Stimulated activated naive B cell treated with anti-CD40 and anti-IgM and Interleukin-4, amounts not matched to agents 10 μg/mL and 1 μg/mL and 100 μg/mL, for 72 hours (primary cell): Measurements from ENCODE around the gene DMRT3.

Experiments used
- ATAC-seq, 2 donors: fragments of 150-1000 bp; cut with Tn5 transposase; replicated peaks; 2 replicates each; pipeline ENCODE4 v1.10.0; 2021; ENCODE audit warnings: moderate library complexity in 1 of 2
- DNase-seq: peaks from one replicate; pipeline ENCODE4 v3.0.0; 2021
- H3K27ac Mint-ChIP-seq: one replicate; pipeline ENCODE4 v1.8.0; 2022; ENCODE audit warnings: mild to moderate bottlenecking, mixed read lengths
- H3K27me3 Mint-ChIP-seq, 2 donors: one replicate each; pipeline ENCODE4 v1.8.0; 2022; ENCODE audit warnings: mixed read lengths in 2 of 2
- H3K36me3 Mint-ChIP-seq, 2 donors: one replicate each; pipeline ENCODE4 v1.8.0; 2022; ENCODE audit warnings: mixed read lengths in 2 of 2, mild to moderate bottlenecking in 1 of 2
- H3K4me1 Mint-ChIP-seq, 2 donors: one replicate each; pipeline ENCODE4 v1.8.0; 2022; ENCODE audit warnings: mixed read lengths in 2 of 2, mild to moderate bottlenecking in 1 of 2
- H3K4me3 Mint-ChIP-seq, 2 donors: one replicate each; pipeline ENCODE4 v1.8.0; 2022; ENCODE audit warnings: mild to moderate bottlenecking in 2 of 2, mixed read lengths in 2 of 2, moderate library complexity in 1 of 2
- H3K9me3 Mint-ChIP-seq, 2 donors: one replicate each; pipeline ENCODE4 v1.8.0; 2022; ENCODE audit warnings: mixed read lengths in 2 of 2, mild to moderate bottlenecking in 1 of 2

The DMRT3 gene, protein sequence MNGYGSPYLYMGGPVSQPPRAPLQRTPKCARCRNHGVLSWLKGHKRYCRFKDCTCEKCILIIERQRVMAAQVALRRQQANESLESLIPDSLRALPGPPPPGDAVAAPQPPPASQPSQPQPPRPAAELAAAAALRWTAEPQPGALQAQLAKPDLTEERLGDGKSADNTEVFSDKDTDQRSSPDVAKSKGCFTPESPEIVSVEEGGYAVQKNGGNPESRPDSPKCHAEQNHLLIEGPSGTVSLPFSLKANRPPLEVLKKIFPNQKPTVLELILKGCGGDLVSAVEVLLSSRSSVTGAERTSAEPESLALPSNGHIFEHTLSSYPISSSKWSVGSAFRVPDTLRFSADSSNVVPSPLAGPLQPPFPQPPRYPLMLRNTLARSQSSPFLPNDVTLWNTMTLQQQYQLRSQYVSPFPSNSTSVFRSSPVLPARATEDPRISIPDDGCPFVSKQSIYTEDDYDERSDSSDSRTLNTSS

DNA sequence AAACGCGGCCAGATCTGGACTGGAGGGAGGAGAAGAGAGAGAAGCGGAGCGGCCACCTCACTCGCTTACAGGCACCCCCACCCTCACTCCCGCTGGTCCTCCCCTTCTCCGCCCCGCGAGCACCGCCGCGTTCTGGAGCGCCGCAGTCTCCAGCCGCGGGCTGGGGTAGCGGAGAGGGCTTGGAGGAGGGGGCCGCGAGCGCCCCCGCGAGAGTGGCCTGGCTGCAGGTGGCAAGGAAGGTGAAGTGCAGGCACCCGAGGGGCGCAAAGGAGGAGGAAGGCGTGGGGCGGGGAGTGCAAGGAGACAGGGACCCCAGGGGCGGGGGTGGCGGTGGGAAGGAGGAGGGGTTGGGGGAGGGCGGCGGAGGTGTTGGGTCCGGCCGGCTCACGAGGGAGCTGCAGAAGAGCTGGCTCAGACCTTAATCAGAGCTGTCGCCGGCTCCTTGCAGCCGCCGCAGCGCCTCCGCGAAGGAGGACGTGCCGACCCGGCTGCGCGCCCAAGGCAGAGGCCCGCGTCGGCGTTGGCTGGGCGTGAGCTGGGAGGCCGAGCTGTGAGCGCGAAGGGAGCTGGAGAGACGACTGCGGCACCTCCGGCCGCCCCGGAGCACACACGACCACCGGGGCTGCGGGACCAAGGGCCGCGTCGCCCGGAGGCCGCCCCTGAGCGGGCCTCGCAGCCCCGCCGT, at the start of gene DMRT3:
Gene DMRT3 (plus strand): TSS at position 398 of the 685 bp plus-strand sequence. CDS start 347 bp downstream, outside the sequence.
- ATAC-seq = no peak
- Mint-ChIP-seq H3K9me3 (no peaks in the 10 kb centered on the region), H3K27ac (peak within 1 kb of the TSS; percentile 88), H3K4me1 (peaks cover 17 to 40% of the 10 kb centered on the region in 2 donors), H3K4me3 (peak within 1 kb of the TSS; percentile 35 to 62), H3K27me3 (peaks cover 80 to 89% of the 10 kb centered on the region in 2 donors), H3K36me3 (no peaks in the 10 kb centered on the region)
- DNase-seq = no peak

DNA sequence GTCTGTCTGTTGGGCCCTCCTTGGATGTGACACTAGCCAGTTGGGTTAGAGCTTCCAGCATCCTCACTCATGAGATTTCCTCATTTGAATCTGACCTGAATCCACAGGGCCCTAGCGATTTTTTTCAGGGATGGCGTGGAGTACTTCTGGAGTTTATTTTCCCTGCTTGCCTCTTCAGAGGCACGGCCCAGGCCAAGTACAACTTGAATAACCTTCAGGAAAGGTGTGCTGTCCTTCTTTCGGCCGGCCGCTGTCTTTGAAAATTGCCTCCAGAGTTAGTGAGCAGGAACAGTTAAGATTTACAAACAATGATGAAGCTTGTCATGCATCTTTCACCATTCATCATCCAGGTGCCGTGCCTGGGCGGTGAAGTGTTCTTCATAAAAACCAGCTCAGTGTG, 49.5 kb upstream of the DMRT3 start:
- ATAC-seq (no peak), DNase-seq (no peak)
- Mint-ChIP-seq H3K4me3 (no peak overlapping the region), H3K27me3 (peaks cover 13 to 18% of the 10 kb centered on the region in 2 donors), H3K27ac (no peak overlapping the region), H3K4me1 (no peaks in the 10 kb centered on the region), H3K9me3 (no peaks in the 10 kb centered on the region), H3K36me3 (no peaks in the 10 kb centered on the region)

DNA sequence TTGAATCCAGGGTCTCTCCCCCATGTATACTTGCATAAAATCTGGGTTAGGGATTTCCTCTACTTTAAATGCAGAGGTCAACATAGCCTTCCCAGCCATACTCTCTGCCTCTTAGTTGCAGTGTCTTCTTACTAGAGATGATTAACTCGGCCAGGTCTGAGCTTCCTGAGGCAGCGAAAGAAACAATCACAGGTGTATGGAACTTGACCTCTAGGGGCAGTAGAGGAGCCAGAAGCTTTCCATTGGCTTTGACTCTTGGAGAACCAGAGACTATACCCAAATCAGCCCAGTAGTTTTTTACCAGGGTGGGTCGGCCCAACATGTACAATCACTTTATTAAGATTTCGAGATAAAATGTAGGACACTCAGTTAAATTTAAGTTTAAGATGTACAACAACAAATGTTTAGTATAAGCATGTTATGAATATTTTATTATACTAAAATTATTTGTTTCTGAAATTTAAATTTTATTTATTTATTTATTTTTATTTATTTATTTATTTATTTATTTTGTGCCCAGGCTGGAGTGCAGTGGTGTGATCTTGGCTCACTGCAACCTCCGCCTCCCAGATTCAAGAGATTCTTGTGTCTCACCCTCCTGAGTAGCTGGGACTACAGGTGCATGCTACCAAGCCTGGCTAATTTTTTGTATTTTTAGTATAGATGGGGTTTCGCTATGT, 48.0 kb upstream of the DMRT3 start:
- H3K27ac Mint-ChIP-seq = no peak overlapping the region
- DNase-seq (no peak), ATAC-seq (peak; percentile 50 to 70)
- H3K27me3 Mint-ChIP-seq = peaks cover 11 to 18% of the 10 kb centered on the region in 2 donors
- H3K36me3 Mint-ChIP-seq = no peaks in the 10 kb centered on the region
- H3K4me3 Mint-ChIP-seq = no peak overlapping the region
- no peaks in the 10 kb centered on the region for H3K4me1 Mint-ChIP-seq
- H3K9me3 Mint-ChIP-seq = no peaks in the 10 kb centered on the region

DNA sequence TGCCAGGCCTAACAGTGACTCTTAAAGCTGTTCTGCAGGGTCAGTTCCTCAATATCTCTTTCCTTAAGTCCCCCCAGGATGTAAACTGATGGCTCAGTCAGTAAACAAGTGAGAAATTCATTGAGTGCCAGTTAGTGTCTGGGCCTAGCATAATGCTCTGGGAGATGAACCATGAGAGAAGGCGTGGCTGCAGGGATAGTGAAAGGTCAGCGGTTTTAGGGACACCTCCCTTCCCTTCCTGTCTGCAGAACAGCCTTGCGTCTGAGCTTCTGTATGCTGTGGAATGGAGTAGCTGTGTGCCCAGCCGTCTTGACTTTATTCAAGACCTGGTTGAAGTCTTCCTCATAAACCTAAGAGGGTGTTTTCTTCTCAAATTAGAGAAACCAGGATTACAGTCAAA, 46.7 kb upstream of the DMRT3 start:
- H3K4me3 Mint-ChIP-seq = no peak overlapping the region
- H3K36me3 Mint-ChIP-seq = no peaks in the 10 kb centered on the region
- ATAC-seq = no peak
- H3K4me1 Mint-ChIP-seq = no peaks in the 10 kb centered on the region
- no peak overlapping the region for H3K27ac Mint-ChIP-seq
- H3K9me3 Mint-ChIP-seq = no peaks in the 10 kb centered on the region
- DNase-seq = no peak
- H3K27me3 Mint-ChIP-seq = peaks cover 16 to 26% of the 10 kb centered on the region in 2 donors

DNA sequence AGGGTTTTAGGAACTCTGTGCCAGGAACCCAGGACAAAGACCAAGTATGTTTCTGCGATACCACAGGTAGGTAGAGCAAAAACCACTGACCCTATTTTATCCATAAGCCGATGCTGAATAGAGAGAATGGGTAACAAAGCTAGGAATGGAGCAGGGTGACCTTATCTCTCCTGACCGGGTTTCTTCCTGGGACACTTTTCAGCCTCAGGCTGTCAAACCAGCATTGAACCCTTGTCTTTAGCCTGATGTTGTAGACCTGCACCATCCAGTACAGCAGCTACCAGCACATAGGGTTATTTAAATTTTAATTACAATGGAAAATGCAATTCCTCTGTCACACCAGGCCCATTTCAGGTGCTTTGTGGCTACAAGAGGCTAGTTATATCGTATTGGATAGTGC, 43.1 kb upstream of the DMRT3 start:
- H3K27me3 Mint-ChIP-seq = peaks cover 14 to 45% of the 10 kb centered on the region in 2 donors
- ATAC-seq (no peak), DNase-seq (no peak)
- no peak overlapping the region for H3K27ac Mint-ChIP-seq
- H3K36me3 Mint-ChIP-seq = no peaks in the 10 kb centered on the region
- no peak overlapping the region for H3K4me3 Mint-ChIP-seq
- no peaks in the 10 kb centered on the region for H3K4me1 Mint-ChIP-seq
- peaks cover 0 to 3% of the 10 kb centered on the region in 2 donors for H3K9me3 Mint-ChIP-seq

DNA sequence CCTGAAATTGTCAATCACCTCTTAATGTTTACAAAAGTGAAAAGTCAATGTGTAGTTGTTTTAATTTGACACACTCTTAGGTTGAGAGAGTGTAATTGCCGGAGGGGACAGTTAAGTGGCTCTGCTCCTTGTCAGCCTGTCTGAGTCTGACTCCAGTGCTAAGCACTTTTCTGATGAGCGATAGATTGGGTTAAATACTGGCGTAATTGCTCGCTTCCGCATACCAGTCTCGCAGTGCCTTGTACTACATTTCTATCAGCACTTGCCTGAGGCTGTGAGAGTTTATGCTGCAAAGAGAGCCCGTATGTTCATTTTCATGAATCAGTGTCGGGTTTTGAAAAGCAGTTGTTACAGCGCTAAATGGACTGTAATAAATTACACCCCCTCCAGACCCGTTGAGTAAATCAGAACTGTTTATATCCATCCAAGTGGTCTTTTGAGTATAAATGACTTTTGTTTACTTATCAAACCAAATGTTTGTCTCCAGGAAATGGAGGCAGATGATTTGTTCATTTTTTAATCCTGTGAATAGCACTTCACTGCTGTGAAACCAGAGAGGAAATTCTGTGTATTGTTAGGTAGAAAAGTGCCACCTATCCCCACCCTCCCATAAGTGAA, 41.0 kb upstream of the DMRT3 start:
- Mint-ChIP-seq H3K4me1 (no peaks in the 10 kb centered on the region), H3K36me3 (peaks cover 0 to 4% of the 10 kb centered on the region in 2 donors), H3K27ac (no peak overlapping the region), H3K27me3 (peaks cover 22 to 49% of the 10 kb centered on the region in 2 donors), H3K4me3 (no peak overlapping the region), H3K9me3 (peaks cover 8 to 13% of the 10 kb centered on the region in 2 donors)
- no peak for DNase-seq
- no peak for ATAC-seq

DNA sequence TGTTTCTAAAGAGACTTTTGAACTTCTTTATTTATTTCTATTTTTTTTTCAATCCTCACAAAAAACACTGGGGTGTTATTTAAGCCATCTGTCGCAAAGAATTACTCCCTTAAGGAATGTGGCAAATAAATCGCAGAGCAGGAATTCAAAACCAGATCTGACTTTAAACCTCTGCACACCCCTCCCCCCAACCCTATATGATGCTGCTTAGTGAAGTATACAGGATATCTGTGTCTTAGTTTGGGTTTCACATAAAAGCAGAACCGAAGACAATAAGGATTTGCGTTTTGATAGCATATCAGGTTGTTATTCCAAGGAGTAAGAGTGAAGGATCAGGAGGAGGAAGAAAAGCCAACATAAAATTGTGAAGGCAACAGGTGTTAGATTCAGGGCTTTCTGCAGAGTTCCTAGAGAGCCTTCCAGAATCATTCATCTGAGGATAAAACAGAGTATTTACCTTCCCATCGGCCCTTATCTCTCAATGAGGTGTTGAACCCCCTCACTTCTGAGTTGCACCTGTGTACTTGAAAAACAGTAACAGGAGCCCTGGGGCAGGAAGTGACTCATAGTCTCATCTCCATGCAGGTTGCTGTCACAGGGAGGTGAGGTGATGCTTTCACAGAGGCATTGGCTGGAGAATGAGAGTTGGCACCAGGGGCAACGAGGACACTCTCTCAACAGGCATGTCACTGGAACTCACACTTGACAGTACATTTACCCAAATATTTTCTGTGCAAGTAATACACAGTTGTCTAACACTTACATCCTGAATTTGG, 33.5 kb upstream of the DMRT3 start:
- Mint-ChIP-seq H3K27ac (no peak overlapping the region), H3K36me3 (peaks cover 0 to 4% of the 10 kb centered on the region in 2 donors), H3K4me1 (no peaks in the 10 kb centered on the region), H3K9me3 (peaks cover 8 to 11% of the 10 kb centered on the region in 2 donors), H3K4me3 (no peak overlapping the region), H3K27me3 (peaks cover 23 to 46% of the 10 kb centered on the region in 2 donors)
- DNase-seq (no peak), ATAC-seq (no peak)

DNA sequence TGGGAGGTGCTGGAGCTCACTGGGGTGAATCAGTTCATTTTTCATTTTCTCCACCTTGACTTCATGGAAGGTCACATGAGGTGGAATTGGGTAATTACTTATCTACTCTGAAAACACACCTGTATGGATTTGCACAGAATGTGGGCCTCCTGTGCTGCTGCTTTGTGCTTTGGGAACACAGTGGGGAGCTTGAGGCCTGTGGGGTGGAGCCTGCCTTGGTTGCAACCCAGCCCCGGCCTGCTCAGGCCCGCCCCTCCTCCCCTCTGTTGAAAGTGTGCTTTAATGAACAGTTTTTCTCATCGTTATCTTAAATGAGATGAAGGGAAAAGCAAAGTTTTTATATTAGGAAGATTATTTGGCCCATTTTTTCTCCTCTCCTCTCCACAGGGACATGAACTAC, 28.5 kb upstream of the DMRT3 start:
- H3K4me3 Mint-ChIP-seq = no peak overlapping the region
- peaks cover 2 to 5% of the 10 kb centered on the region in 2 donors for H3K4me1 Mint-ChIP-seq
- peaks cover 29 to 41% of the 10 kb centered on the region in 2 donors for H3K27me3 Mint-ChIP-seq
- H3K9me3 Mint-ChIP-seq = no peaks in the 10 kb centered on the region
- ATAC-seq = no peak
- no peaks in the 10 kb centered on the region for H3K36me3 Mint-ChIP-seq
- H3K27ac Mint-ChIP-seq = no peak overlapping the region
- no peak for DNase-seq

DNA sequence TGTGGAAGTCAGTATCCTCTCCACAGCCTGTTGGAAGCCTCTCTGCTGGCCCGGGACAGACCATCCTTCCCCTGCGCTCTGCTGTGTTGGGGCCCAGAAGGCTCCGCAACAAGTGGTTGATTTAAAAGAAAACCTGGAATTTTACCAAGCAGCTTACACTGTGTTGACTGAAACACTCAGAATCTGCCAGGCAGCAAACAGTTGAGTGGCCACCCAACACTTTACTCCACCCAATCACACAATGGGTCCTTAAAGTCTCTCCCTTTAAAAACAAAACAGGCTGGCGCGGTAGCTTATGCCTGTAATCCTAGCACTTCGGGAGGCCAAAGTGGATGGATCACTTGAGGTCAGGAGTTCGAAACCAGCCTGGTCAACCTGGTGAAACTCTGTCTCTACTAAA, 28.0 kb upstream of the DMRT3 start:
- H3K4me1 Mint-ChIP-seq = peaks cover 2 to 5% of the 10 kb centered on the region in 2 donors
- no peaks in the 10 kb centered on the region for H3K36me3 Mint-ChIP-seq
- no peak overlapping the region for H3K4me3 Mint-ChIP-seq
- ATAC-seq (no peak), DNase-seq (no peak)
- no peaks in the 10 kb centered on the region for H3K9me3 Mint-ChIP-seq
- H3K27ac Mint-ChIP-seq = no peak overlapping the region
- H3K27me3 Mint-ChIP-seq = peaks cover 29 to 36% of the 10 kb centered on the region in 2 donors

DNA sequence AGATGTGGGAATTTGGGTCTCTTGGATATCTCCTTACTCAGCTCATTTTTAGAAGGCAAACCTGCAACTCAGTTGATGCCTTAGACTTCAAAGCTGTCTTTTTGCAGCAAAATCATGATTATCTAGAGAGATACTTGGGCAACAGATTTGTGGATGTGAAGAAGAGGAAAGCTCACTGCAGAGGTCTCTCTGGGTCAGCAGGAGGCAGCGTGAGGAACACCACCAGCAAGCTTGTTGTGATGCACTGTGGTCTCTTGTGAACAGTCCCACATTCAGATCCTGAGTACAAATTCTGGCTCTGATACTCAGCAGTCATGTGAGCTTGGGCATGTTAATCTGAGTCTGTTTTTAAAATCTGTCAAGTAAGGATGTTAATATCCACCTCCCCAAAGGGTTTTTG, 26.3 kb upstream of the DMRT3 start:
- ATAC-seq = no peak
- H3K27me3 Mint-ChIP-seq = peaks cover 29 to 34% of the 10 kb centered on the region in 2 donors
- H3K27ac Mint-ChIP-seq = no peak overlapping the region
- no peak overlapping the region for H3K4me3 Mint-ChIP-seq
- no peaks in the 10 kb centered on the region for H3K9me3 Mint-ChIP-seq
- DNase-seq = no peak
- H3K4me1 Mint-ChIP-seq = peaks cover 2 to 5% of the 10 kb centered on the region in 2 donors
- no peaks in the 10 kb centered on the region for H3K36me3 Mint-ChIP-seq

DNA sequence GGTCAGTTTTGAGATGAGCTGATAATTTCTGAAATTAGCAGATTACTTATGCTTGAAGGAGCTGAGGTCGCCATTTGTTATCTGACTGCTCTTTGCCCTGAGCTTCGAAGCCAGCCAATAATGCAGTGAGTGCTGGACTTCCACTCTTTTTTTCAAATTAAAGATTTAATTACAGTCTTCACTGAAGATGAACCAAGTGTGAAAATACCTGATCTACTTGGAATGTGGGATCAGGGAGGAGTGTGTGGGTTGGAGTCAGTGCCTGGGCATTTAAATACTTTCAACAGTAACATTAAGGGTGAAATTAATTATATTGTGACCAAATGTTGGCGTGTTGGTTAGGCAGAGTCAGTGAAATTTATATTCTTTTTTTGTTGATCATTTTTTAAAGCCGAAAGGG, 23.9 kb upstream of the DMRT3 start:
- no peak overlapping the region for H3K4me3 Mint-ChIP-seq
- peaks cover 2 to 5% of the 10 kb centered on the region in 2 donors for H3K4me1 Mint-ChIP-seq
- H3K36me3 Mint-ChIP-seq = no peaks in the 10 kb centered on the region

DNA sequence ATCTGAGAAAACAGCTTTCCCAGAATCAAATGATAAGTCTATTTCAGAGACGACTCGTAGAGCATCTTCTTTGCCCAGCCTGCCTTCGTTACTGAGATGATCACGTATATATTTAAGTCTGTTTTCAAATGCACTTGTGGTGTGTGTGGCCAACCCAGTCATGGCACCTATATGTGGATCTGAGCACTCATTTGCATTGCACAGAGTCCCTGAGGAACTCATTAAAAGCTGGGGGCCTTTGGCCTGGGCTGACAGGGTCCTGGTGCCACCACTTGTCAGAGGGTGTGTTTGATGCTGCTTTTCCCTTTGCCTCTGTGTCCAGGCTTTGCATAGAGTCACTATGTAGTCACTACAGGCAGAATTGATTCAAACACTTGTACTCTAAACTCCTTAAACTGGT, 17.4 kb upstream of the DMRT3 start:
- H3K27ac Mint-ChIP-seq = no peak overlapping the region

More for the DNA sequence above, 23.9 kb upstream of the DMRT3 start:
- Mint-ChIP-seq H3K27ac (no peak overlapping the region), H3K9me3 (no peaks in the 10 kb centered on the region), H3K27me3 (peaks cover 18 to 21% of the 10 kb centered on the region in 2 donors)
- no peak for DNase-seq
- no peak for ATAC-seq

DNA sequence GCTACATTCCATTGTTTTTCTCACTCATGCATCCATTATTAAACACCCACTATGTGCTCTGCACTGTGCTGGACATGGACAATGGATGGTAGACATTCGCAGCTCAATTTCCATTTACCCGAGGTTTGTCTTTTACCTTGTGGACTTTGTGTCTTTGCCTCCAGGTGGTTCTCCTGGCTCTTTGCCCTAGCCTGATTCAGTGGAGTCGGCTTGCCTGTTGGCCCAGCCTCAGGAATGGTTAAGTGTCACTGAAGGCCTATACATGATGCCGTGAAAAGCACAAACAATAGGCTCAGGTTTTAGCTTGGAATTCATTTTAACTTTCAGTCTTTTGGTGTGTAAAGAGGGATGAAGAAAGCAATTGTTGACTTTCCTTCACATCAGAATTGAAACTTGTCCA, 16.5 kb upstream of the DMRT3 start:
- DNase-seq (no peak), ATAC-seq (no peak)
- no peaks in the 10 kb centered on the region for H3K4me1 Mint-ChIP-seq
- H3K4me3 Mint-ChIP-seq = no peak overlapping the region
- H3K27me3 Mint-ChIP-seq = peaks cover 37 to 44% of the 10 kb centered on the region in 2 donors
- H3K36me3 Mint-ChIP-seq = no peaks in the 10 kb centered on the region
- H3K27ac Mint-ChIP-seq = no peak overlapping the region
- no peaks in the 10 kb centered on the region for H3K9me3 Mint-ChIP-seq

More for the DNA sequence above, 17.4 kb upstream of the DMRT3 start:
- H3K4me3 Mint-ChIP-seq = no peak overlapping the region
- ATAC-seq (no peak), DNase-seq (no peak)
- peaks cover 31 to 38% of the 10 kb centered on the region in 2 donors for H3K27me3 Mint-ChIP-seq
- H3K9me3 Mint-ChIP-seq = no peaks in the 10 kb centered on the region
- no peaks in the 10 kb centered on the region for H3K4me1 Mint-ChIP-seq
- H3K36me3 Mint-ChIP-seq = no peaks in the 10 kb centered on the region
